ENCODE data around the gene GCSAML.

DNA sequence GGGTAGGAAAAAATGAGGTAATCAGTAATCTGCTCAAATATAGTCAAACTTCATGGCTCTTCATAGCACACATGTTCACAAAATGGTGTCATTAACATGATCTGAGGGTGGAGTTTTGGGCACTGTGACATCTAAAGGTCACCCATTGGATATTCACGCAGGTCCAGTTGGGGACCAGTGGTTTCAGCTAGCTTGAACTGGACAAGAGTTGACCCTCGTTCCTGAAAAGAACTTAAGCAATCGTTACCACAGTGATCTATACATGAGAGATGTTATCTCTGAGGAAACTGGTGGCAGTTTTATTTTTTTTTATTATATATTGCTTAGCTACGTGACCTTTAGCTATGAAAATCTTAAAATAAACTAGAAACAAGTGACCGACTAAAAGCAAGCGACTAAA, 9.7 kb upstream of the GCSAML start:
- TF ChIP-seq, protein P1, sequence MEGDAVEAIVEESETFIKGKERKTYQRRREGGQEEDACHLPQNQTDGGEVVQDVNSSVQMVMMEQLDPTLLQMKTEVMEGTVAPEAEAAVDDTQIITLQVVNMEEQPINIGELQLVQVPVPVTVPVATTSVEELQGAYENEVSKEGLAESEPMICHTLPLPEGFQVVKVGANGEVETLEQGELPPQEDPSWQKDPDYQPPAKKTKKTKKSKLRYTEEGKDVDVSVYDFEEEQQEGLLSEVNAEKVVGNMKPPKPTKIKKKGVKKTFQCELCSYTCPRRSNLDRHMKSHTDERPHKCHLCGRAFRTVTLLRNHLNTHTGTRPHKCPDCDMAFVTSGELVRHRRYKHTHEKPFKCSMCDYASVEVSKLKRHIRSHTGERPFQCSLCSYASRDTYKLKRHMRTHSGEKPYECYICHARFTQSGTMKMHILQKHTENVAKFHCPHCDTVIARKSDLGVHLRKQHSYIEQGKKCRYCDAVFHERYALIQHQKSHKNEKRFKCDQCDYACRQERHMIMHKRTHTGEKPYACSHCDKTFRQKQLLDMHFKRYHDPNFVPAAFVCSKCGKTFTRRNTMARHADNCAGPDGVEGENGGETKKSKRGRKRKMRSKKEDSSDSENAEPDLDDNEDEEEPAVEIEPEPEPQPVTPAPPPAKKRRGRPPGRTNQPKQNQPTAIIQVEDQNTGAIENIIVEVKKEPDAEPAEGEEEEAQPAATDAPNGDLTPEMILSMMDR (IDR thresholded peaks at IDR 0.05; ENCODE audit: insufficient read depth, low read depth, low read length) = no peak
- no peak for TF ChIP-seq EZH2 (IDR thresholded peaks at IDR 0.05; ENCODE audit: insufficient read depth, low read length)
